AG10803 (cell line): Measurements from ENCODE around the gene DTD1.
"Not testable (repeated sequence)": the region's sequence is repeated elsewhere in the genome, so short reads cannot be mapped to it uniquely, and the experiment has no call there.

ENCODE experiments used
- DNase-seq: peaks from one replicate; pipeline ENCODE4 v3.0.0; 2010; ENCODE audit warnings: low read depth
- H3K4me3 ChIP-seq: 2 replicates; pipeline ENCODE4 v1.5.1; 2011; ENCODE audit warnings: mild to moderate bottlenecking, low read length, control low read depth
- TF ChIP-seq, protein P1 (sequence below): conservative IDR thresholded peaks from 2 replicates; pipeline ENCODE4 v1.5.1; 2011; ENCODE audit warnings: mild to moderate bottlenecking, low read length, control low read depth, inconsistent platforms

The DTD1 gene

DNA sequence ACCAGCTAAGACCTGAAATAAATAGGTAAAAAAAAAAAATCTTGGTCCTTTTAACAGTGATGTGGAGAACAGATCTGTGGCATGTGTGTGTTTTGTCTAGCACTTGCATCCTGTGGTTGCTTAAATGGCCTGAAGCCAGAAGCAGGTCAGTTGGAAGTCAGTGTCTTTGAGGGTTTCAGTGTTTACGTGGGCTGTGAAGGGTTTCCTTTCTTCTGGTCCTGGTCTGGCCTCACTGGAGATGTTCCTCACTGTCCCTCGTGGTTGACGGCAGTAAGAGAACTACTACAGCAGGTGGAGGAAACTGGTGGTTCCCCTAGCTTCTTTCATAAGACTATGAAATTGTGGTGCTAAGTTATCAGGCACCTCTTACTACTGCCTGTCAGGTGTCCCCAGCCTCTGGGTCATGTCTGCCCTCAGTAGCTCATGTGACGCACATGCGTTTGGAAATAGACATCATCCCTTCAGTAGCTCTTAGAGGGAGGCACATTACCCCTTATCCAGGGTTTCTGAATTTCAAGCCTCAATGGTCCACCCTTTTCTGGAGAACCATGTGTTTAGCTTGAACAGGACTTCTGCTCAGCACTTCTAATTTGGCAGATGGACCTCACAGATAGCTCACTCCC is 166.3 kb downstream of the DTD1 start:
- DNase-seq, result no peak
- TF ChIP-seq, protein P1, sequence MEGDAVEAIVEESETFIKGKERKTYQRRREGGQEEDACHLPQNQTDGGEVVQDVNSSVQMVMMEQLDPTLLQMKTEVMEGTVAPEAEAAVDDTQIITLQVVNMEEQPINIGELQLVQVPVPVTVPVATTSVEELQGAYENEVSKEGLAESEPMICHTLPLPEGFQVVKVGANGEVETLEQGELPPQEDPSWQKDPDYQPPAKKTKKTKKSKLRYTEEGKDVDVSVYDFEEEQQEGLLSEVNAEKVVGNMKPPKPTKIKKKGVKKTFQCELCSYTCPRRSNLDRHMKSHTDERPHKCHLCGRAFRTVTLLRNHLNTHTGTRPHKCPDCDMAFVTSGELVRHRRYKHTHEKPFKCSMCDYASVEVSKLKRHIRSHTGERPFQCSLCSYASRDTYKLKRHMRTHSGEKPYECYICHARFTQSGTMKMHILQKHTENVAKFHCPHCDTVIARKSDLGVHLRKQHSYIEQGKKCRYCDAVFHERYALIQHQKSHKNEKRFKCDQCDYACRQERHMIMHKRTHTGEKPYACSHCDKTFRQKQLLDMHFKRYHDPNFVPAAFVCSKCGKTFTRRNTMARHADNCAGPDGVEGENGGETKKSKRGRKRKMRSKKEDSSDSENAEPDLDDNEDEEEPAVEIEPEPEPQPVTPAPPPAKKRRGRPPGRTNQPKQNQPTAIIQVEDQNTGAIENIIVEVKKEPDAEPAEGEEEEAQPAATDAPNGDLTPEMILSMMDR, result no peak
- H3K4me3 ChIP-seq, result no peak overlapping the region

DNA sequence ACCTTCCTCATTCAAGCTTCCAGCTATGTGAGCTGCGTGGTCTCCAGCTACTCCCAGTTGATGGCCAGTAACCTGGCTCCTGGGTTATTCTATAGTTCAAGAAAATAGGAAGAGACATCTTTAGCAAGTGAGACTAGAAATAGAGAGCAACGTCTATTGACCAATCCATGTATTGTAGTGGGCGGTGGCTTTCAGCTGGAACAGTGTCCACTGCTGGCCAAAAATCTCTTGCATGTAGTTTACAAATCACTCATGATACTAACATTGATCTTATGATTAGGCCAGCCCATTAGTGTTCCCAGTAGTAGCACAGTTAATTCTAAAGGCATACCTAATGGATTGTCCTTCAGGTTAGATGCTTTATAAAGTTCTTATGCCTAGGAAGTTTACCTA is 166.8 kb downstream of the DTD1 start:
- TF ChIP-seq, protein P1, result no peak

DNA sequence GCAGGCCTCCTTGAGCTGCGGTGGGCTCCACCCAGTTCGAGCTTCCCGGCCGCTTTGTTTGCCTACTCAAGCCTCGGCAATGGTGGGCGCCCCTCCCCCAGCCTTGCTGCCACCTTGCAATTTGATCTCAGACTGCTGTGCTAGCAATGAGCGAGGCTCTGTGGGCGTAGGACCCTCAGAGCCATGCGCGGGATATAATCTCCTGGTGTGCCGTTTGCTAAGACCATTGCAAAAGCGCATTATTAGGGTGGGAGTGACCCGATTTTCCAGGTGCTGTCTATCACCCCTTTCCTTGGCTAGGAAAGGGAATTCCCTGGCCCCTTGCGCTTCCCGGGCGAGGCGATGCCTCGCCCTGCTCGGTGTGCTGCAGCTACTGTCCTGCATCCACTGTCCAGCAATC is 173.0 kb downstream of the DTD1 start:
- not testable (repeated sequence) for DNase-seq, H3K4me3 ChIP-seq

More for the DNA sequence above, 166.8 kb downstream of the DTD1 start:
- DNase-seq, result no peak
- H3K4me3 ChIP-seq, result no peak overlapping the region

DNA sequence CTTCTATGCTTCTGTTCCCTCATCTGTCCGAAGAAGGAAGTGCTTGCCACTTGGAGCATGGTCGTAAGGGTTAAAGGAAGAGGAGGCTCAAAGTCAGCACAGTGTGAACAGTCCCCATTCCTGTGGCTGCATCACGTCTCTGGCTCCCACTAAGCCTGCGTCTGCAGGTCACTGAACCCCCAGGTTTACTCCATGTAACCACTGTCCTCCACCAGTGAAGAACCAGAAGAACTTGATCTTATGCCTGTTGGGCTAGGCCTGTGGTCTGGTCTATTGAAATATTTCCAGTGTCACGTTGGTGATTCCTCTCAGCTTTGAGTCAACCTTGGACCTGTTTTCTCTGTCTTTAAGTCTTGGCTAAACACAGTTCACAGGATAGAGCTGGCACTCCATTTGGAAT is 179.8 kb downstream of the DTD1 start:
- TF ChIP-seq, protein P1, result no peak
- H3K4me3 ChIP-seq, result no peak overlapping the region
- DNase-seq, result no peak

DNA sequence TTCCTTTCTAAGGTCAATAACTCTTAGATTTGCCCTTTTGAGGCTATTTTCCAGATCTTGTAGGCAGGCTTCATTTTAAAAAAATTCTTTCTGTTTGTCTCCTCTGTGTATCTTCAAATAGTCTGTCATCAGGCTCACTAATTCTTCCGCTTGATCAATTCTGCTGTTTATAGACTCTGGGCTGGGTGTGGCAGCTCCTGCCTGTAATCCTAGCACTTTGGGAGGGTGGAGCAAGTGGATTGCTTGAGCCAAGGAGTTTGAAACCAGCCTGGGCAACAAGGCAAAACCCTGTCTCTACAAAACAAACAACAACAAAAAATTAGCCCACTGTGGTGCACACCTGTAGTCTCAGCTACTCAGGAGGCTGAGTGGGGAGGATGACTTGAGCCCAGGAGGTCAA is 185.7 kb downstream of the DTD1 start:
- H3K4me3 ChIP-seq, result no peak overlapping the region
- DNase-seq, result no peak
- TF ChIP-seq, protein P1, result no peak

DNA sequence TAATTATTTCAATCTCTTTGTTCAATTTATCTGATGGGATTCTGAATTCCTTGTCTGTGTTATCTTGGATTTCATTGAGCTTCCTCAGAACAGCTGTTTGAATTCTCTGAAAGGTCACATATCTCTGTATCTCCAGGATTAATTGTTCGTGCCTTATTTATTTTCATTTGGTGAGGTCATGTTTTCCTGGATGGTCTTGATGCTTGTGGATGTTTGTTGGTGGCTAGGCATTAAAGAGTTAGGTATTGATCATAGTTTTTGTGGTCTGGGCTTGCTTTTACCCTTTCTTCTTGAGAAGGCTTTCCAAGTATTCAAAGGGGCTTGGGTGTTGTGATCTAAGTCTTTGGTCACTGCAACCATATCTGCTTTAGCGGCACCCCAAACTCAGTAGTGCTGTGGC is 186.4 kb downstream of the DTD1 start:
- no peak for DNase-seq
- H3K4me3 ChIP-seq, result no peak overlapping the region
- TF ChIP-seq, protein P1, result no peak

DNA sequence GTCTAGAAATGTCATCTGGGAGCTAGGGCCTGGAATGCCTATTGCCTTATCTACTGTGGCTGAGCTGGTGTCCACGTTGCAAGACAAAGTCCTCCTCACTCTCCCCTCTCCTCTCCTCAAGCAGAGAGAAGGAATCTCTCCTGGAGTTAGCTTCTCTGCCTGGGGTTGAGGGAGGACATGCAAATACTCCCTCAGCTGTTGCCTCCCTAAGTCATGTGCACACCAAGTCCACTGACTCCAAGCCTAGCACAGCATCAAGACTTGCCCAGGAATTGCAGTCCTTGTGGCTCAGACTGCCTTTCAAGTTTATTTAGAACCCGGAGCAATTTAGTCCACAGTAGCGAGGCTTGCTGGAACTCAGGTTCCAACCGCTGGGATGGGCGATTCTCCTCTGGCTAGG is 187.8 kb downstream of the DTD1 start:
- TF ChIP-seq, protein P1, result no peak

More for the DNA sequence above, 187.8 kb downstream of the DTD1 start:
- DNase-seq, result no peak
- H3K4me3 ChIP-seq, result no peak overlapping the region
